ENCODE measurements around the gene PTPRN2. TPM values are rescaled to one million over a fixed set of nuclear protein-coding genes. Genes with fewer than 3 reads are reported as not detected.

Gene PTPRN2
- total RNA-seq, 1 experiment from 2014 or later, result 1.1 TPM

GRCh38 chr7:158345731-158346130 lies 241.9 kb downstream of the PTPRN2 start:
- H3K4me1 ChIP-seq (ENCODE audit: control insufficient read depth, insufficient read depth, low read length), result no peaks in the 10 kb centered on the region
- no peaks in the 10 kb centered on the region for H3K36me3 ChIP-seq (ENCODE audit: control insufficient read depth, insufficient read depth, low read length)
- no peaks in the 10 kb centered on the region for H3K27me3 ChIP-seq (ENCODE audit: control insufficient read depth, insufficient read depth, low read length)
- POLR2A ChIA-PET, result no interaction called here
- H3K4me3 ChIP-seq (ENCODE audit: low read depth in 2 of 2, low read length in 2 of 2), result no peak overlapping the region
- DNase-seq (ENCODE audit: low read depth, low spot score), result no peak
- in situ Hi-C loops (cut with HindIII; ENCODE audit: low pct_unique_long_range_greater_than_20kb, low sequenced_read_pairs) (no loop called here), intact Hi-C loops (cut with micrococcal nuclease; ENCODE audit: unreplicated experiment) (no loop called here)
- no peak overlapping the region for H3K27ac ChIP-seq (ENCODE audit: low read length)
- BruUV-seq (replicated peaks), result no TSS peak
- ATAC-seq, result no peak
- H3K9me3 ChIP-seq (ENCODE audit: control insufficient read depth, insufficient read depth, low read depth, low read length), result no peaks in the 10 kb centered on the region
- TF ChIP-seq SIN3A (IDR thresholded peaks at IDR 0.05; ENCODE audit: borderline replicate concordance, insufficient read depth, low read depth, low read length) (no peak), TCF7L2 (IDR thresholded peaks at IDR 0.05; ENCODE audit: low read depth, low read length) (no peak), POLR2AphosphoS5 (IDR thresholded peaks at IDR 0.05; ENCODE audit: low read depth, low read length) (no peak), REST (IDR thresholded peaks at IDR 0.05; ENCODE audit: insufficient read depth in 1 of 2, low read depth in 2 of 2, low read length in 1 of 2) (no peak)
- TF ChIP-seq, protein P1, sequence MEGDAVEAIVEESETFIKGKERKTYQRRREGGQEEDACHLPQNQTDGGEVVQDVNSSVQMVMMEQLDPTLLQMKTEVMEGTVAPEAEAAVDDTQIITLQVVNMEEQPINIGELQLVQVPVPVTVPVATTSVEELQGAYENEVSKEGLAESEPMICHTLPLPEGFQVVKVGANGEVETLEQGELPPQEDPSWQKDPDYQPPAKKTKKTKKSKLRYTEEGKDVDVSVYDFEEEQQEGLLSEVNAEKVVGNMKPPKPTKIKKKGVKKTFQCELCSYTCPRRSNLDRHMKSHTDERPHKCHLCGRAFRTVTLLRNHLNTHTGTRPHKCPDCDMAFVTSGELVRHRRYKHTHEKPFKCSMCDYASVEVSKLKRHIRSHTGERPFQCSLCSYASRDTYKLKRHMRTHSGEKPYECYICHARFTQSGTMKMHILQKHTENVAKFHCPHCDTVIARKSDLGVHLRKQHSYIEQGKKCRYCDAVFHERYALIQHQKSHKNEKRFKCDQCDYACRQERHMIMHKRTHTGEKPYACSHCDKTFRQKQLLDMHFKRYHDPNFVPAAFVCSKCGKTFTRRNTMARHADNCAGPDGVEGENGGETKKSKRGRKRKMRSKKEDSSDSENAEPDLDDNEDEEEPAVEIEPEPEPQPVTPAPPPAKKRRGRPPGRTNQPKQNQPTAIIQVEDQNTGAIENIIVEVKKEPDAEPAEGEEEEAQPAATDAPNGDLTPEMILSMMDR (IDR thresholded peaks at IDR 0.05), result no peak
- CTCF ChIA-PET, result no interaction called here

GRCh38 chr7:158344706-158345300 lies 242.8 kb downstream of the PTPRN2 start:
- H3K27me3 ChIP-seq (ENCODE audit: control insufficient read depth, insufficient read depth, low read length), result no peaks in the 10 kb centered on the region
- BruUV-seq (replicated peaks), result no TSS peak
- DNase-seq (ENCODE audit: low read depth, low spot score) (no peak), ATAC-seq (no peak)
- ChIA-PET CTCF (no interaction called here), POLR2A (no interaction called here)
- intact Hi-C loops (cut with micrococcal nuclease; ENCODE audit: unreplicated experiment) (no loop called here), in situ Hi-C loops (cut with HindIII; ENCODE audit: low pct_unique_long_range_greater_than_20kb, low sequenced_read_pairs) (no loop called here)
- H3K9me3 ChIP-seq (ENCODE audit: control insufficient read depth, insufficient read depth, low read depth, low read length), result no peaks in the 10 kb centered on the region
- H3K36me3 ChIP-seq (ENCODE audit: control insufficient read depth, insufficient read depth, low read length), result no peaks in the 10 kb centered on the region
- TF ChIP-seq POLR2AphosphoS5 (IDR thresholded peaks at IDR 0.05; ENCODE audit: low read depth, low read length) (no peak), SIN3A (IDR thresholded peaks at IDR 0.05; ENCODE audit: borderline replicate concordance, insufficient read depth, low read depth, low read length) (no peak), TCF7L2 (IDR thresholded peaks at IDR 0.05; ENCODE audit: low read depth, low read length) (no peak), REST (IDR thresholded peaks at IDR 0.05; ENCODE audit: insufficient read depth in 1 of 2, low read depth in 2 of 2, low read length in 1 of 2) (no peak)
- TF ChIP-seq, protein P1 (IDR thresholded peaks at IDR 0.05), result no peak
- no peaks in the 10 kb centered on the region for H3K4me1 ChIP-seq (ENCODE audit: control insufficient read depth, insufficient read depth, low read length)
- H3K27ac ChIP-seq (ENCODE audit: low read length), result no peak overlapping the region
- H3K4me3 ChIP-seq (ENCODE audit: low read depth in 2 of 2, low read length in 2 of 2), result no peak overlapping the region
